Calu3 (cell line): ENCODE data around the gene PPCDC. TPM values are rescaled to one million over a fixed set of nuclear protein-coding genes. Genes with fewer than 3 reads are reported as not detected.

Experiments
- Bru-seq: library from RNA; stranded (reverse); fragments of 400-500 nt; gene quantifications from one replicate; lab custom pipeline; 2021; lab: Mats Ljungman, UMichigan
- BruChase-seq, 2 experiments: library from RNA; stranded (reverse); fragments of 400-500 nt; gene quantifications; one replicate each; lab custom pipeline; 2021; lab: Mats Ljungman, UMichigan
- BruUV-seq: library from RNA; stranded (reverse); fragments of 400-500 nt; replicated peaks from 2 replicates; lab custom pipeline; 2021; lab: Mats Ljungman, UMichigan
- CTCF ChIA-PET: fragments of 300-600 bp; sonication (Branson Sonifier 250); formaldehyde crosslinking; loops from one replicate; lab custom pipeline; 2022; ENCODE audit warnings: antibody characterized with exemption; lab: Charles Lee
- DNase-seq: peaks from one replicate; pipeline ENCODE4 v3.0.0; 2022
- H3K27ac Mint-ChIP-seq: one replicate; pipeline ENCODE4 v1.8.0; 2022; ENCODE audit warnings: mixed read lengths; ENCODE audit not compliant: unreplicated experiment
- H3K27me3 Mint-ChIP-seq: one replicate; pipeline ENCODE4 v1.8.0; 2022; ENCODE audit warnings: mixed read lengths; ENCODE audit not compliant: unreplicated experiment
- H3K36me3 Mint-ChIP-seq: one replicate; pipeline ENCODE4 v1.8.0; 2022; ENCODE audit warnings: mild to moderate bottlenecking, moderate library complexity, mixed read lengths; ENCODE audit not compliant: insufficient read depth, unreplicated experiment
- H3K4me1 Mint-ChIP-seq: one replicate; pipeline ENCODE4 v1.8.0; 2022; ENCODE audit warnings: mild to moderate bottlenecking, low read depth, mixed read lengths; ENCODE audit not compliant: unreplicated experiment
- H3K4me3 Mint-ChIP-seq: one replicate; pipeline ENCODE4 v1.8.0; 2022; ENCODE audit warnings: mild to moderate bottlenecking, low read depth, moderate library complexity, mixed read lengths; ENCODE audit not compliant: unreplicated experiment
- H3K9me3 Mint-ChIP-seq: one replicate; pipeline ENCODE4 v1.8.0; 2022; ENCODE audit warnings: low read depth, mixed read lengths; ENCODE audit not compliant: unreplicated experiment
- intact Hi-C: fragments of 100-400 bp; cut with micrococcal nuclease; formaldehyde crosslinking; loops from one replicate; pipeline ENCODE4 v1.10.0; 2022; ENCODE audit not compliant: unreplicated experiment
- long read RNA-seq: library from polyadenylated mRNA; stranded (forward); transcript quantifications from one replicate; pipeline ENCODE4 v2.0.0, GENCODE V29; 2022
- total RNA-seq: library from RNA; stranded (reverse); gene quantifications from 2 replicates; pipeline ENCODE4 v1.2.3, GENCODE V29; 2022
- TF ChIP-seq, protein P1 (sequence below): fragments of 200-600 bp; IDR thresholded peaks from one replicate; pipeline ENCODE4 v1.8.0; 2022; ENCODE audit warnings: antibody characterized with exemption; ENCODE audit not compliant: unreplicated experiment

Gene PPCDC, protein sequence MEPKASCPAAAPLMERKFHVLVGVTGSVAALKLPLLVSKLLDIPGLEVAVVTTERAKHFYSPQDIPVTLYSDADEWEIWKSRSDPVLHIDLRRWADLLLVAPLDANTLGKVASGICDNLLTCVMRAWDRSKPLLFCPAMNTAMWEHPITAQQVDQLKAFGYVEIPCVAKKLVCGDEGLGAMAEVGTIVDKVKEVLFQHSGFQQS
- total RNA-seq: 23.4 and 24.4 TPM in 2 replicates
- percentile 72 among the genes with signal in this experiment for Bru-seq, nascent RNA
- percentile 71 among the genes with signal in this experiment for BruChase-seq, experiment 1, labeled RNA remaining after a 6-hour chase
- percentile 83 among the genes with signal in this experiment for BruChase-seq, experiment 2, labeled RNA remaining after a 2-hour chase
- long read RNA-seq, transcript PPCDC-205 (4 exons, 1,149 nt): major isoform, 14 of 51 reads
- long read RNA-seq, transcript PPCDC-211 (5 exons, 464 nt): minor isoform, 6 of 51 reads
- long read RNA-seq, transcript PPCDC-201 (6 exons, 2,250 nt): minor isoform, 7 of 51 reads
- long read RNA-seq, partial matches to known transcripts: 11 of 51 reads
- long read RNA-seq, other reads (novel, unspliced or antisense): 12 of 51 reads

GRCh38 chr15:75023181-75023871, at the start of gene PPCDC:
PPCDC (plus strand) TSS chr15:75023590; CDS start chr15:75028319, 4,729 bp downstream.
- peaks cover 18% of the 10 kb centered on the region for H3K36me3 Mint-ChIP-seq
- CTCF ChIA-PET: interaction anchor here (0.6 to 1.2 kb wide), 11 partner anchors 9 to 1107 kb away, joined by 3 to 7 read pairs (median 5); partner anchors contain the start of genes C15orf39 and ULK3
- H3K9me3 Mint-ChIP-seq: no peaks in the 10 kb centered on the region
- peaks cover 20% of the 10 kb centered on the region for H3K4me1 Mint-ChIP-seq
- TF ChIP-seq, protein P1, sequence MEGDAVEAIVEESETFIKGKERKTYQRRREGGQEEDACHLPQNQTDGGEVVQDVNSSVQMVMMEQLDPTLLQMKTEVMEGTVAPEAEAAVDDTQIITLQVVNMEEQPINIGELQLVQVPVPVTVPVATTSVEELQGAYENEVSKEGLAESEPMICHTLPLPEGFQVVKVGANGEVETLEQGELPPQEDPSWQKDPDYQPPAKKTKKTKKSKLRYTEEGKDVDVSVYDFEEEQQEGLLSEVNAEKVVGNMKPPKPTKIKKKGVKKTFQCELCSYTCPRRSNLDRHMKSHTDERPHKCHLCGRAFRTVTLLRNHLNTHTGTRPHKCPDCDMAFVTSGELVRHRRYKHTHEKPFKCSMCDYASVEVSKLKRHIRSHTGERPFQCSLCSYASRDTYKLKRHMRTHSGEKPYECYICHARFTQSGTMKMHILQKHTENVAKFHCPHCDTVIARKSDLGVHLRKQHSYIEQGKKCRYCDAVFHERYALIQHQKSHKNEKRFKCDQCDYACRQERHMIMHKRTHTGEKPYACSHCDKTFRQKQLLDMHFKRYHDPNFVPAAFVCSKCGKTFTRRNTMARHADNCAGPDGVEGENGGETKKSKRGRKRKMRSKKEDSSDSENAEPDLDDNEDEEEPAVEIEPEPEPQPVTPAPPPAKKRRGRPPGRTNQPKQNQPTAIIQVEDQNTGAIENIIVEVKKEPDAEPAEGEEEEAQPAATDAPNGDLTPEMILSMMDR: no peak
- H3K27ac Mint-ChIP-seq: peak within 1 kb of the TSS; percentile 97
- DNase-seq: peak; percentile 98
- no TSS peak for BruUV-seq
- no peaks in the 10 kb centered on the region for H3K27me3 Mint-ChIP-seq
- peak within 1 kb of the TSS; percentile 94 for H3K4me3 Mint-ChIP-seq
- intact Hi-C loops: no loop called here

GRCh38 chr15:74976159-74976558, 47.2 kb upstream of the PPCDC start:
- TF ChIP-seq, protein P1: no peak
- Mint-ChIP-seq H3K9me3 (no peaks in the 10 kb centered on the region), H3K4me3 (no peak overlapping the region), H3K4me1 (no peaks in the 10 kb centered on the region), H3K36me3 (no peaks in the 10 kb centered on the region), H3K27ac (no peak overlapping the region), H3K27me3 (peaks cover 29% of the 10 kb centered on the region)
- no peak for DNase-seq
- no TSS peak for BruUV-seq
- CTCF ChIA-PET: interaction anchor here (0.7 to 0.8 kb wide), 2 partner anchors 168 to 332 kb away, joined by 3 read pairs; no protein-coding TSS in a partner anchor
- intact Hi-C loops: no loop called here

- no peaks in the 10 kb centered on the region for H3K36me3 Mint-ChIP-seq
- H3K4me1 Mint-ChIP-seq: no peaks in the 10 kb centered on the region
- H3K27ac Mint-ChIP-seq: no peak overlapping the region
- DNase-seq: no peak
- CTCF ChIA-PET: interaction anchor here (1.9 kb wide), 1 partner anchor 18 kb away, joined by 4 read pairs; the partner anchor contains the start of gene SCAMP5
- no peak overlapping the region for H3K4me3 Mint-ChIP-seq
- TF ChIP-seq, protein P1: no peak
- intact Hi-C loops: no loop called here
- no TSS peak for BruUV-seq
- peaks cover 24% of the 10 kb centered on the region for H3K27me3 Mint-ChIP-seq
- no peaks in the 10 kb centered on the region for H3K9me3 Mint-ChIP-seq
Measured at GRCh38 chr15:74977599-74977998, 45.8 kb upstream of the PPCDC start.

- Mint-ChIP-seq H3K4me3 (no peak overlapping the region), H3K36me3 (no peaks in the 10 kb centered on the region), H3K9me3 (no peaks in the 10 kb centered on the region), H3K27me3 (peaks cover 19% of the 10 kb centered on the region), H3K4me1 (no peaks in the 10 kb centered on the region), H3K27ac (no peak overlapping the region)
- TF ChIP-seq, protein P1: no peak
- CTCF ChIA-PET: interaction anchor here (1.9 kb wide), 1 partner anchor 17 kb away, joined by 4 read pairs; the partner anchor contains the start of gene SCAMP5
- DNase-seq: no peak
- intact Hi-C loops: no loop called here
- no TSS peak for BruUV-seq
Measured at GRCh38 chr15:74978077-74978476, 45.3 kb upstream of the PPCDC start.
